TTC549 (cell line): ENCODE results near the gene EYA2.
"Not testable (repeated sequence)": the region's sequence is repeated elsewhere in the genome, so short reads cannot be mapped to it uniquely, and the experiment has no call there.

ENCODE experiments used
- FAIRE-seq: peaks from 2 replicates; lab custom pipeline; 2012; peaks lifted over from hg19 to GRCh38; lab: Jason Lieb, UNC

The EYA2 gene

DNA sequence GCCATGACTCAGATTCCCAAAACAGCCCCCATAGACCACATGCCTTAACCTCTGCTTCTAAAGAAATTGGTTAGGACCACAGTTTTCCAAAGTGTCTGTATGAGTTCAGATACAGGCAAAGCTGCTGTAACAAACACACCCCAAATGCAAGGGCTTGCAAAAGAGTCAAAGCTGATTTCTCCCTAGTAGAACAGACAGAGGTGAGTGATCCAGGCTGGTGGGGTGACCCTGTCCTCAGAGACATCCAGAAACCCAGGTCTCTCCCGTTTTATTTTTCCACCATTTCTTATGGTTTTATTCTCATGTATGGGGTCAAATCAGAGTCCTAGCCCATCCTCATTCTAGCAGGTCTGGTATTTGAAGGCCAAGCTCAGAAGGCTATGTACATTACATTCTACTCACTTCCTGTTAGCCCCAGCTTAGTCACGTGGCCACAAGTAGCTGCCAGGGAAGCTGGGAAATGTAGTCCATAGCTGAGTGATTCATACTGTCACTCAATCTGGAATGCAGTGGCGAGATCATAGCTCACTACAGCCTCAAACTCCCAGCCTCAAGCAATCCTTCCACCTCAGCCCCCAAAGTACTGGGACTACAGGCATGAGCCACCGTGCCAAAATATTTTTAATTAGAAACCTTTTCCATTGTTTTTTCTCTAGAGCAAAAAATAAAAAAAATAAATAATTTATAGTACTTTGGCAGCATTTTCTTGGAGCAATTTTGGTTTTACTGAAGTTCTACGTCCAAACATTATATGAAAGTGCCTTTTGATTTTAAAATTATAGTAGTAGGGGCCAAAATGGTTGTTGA lies 286.6 kb downstream of the EYA2 start:
- no peak for FAIRE-seq

DNA sequence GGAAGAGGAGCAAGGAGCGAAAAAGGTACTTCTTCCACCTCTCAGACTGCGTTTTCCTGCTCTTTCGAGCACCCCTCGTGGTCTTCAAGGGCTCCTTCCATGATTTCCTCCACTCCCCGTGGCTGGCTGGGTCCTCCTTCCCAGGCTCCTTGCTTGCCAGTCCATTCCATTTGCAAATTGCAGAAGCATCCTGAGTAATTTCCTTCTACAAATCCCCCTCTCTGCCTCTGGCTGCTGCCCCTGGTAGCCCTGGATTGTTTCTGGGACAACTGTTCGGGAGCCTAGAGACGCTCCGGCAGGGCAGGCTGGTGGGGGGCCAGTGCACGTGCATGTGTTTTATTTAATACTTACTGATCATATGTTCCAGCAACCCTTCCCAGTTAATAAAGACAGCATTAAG lies 288.7 kb downstream of the EYA2 start:
- no peak for FAIRE-seq

DNA sequence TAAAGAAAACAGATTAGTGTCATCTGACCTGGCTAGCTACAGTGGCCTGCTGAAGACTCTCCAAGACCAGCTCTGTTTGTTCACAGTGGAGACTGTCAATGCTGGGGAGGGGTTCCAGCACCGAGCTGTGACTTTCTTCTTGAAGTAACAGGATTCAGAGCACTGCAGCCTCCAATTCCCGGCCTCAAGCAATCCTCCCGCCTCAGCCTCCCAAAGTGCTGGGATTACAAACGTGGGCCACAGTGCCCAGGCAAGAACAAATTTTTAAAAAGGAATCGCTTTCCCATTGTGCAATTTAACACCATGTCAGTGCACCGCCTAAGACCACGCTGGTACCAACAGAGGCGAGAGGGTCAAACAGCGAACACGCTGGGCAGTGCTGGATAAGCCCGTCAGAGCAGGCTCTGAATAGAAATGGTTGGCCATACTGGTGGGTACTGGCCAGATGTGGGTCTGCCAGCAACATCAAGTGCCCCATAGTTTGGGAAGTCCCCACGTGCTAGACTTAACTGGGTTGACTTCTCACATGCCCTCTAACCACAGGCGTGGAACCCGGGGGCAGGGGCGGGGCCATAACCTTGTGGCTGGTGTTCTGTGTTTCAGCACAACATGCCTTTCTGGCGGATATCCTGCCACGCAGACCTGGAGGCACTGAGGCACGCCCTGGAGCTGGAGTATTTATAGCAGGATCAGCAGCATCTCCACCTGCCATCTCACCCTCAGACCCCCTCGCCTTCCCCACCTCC lies 293.0 kb downstream of the EYA2 start:
- no peak for FAIRE-seq

DNA sequence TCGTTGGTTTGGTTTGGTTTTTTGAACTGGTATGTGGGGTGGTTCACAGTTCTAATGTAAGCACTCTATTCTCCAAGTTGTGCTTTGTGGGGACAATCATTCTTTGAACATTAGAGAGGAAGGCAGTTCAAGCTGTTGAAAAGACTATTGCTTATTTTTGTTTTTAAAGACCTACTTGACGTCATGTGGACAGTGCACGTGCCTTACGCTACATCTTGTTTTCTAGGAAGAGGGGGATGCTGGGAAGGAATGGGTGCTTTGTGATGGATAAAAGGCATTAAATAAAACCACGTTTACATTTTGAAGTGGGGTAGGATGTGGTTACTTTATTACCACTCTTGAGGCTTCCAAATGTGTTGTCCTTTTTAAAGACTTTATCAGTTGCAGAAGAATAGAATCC lies 293.9 kb downstream of the EYA2 start:
- FAIRE-seq, result no peak

DNA sequence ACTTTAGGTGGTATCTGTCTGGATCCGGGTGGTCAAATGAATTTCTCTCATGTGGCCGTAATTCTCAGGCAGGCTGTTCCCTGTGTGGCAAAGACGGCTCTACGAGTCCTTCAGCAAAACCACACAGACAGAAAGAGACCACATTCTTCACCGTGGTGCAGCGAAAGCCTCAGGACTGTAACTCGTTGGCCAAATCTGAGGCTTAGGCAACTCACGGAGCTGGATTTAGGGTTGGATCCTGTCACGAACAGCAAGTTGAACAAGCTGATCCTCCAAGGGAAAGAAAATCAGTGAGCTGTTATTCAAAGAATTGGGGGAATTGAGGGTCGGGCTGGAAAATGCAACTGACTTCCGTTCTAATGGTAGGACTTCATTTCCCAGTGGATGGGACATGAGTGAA lies 294.4 kb downstream of the EYA2 start:
- FAIRE-seq, result no peak

DNA sequence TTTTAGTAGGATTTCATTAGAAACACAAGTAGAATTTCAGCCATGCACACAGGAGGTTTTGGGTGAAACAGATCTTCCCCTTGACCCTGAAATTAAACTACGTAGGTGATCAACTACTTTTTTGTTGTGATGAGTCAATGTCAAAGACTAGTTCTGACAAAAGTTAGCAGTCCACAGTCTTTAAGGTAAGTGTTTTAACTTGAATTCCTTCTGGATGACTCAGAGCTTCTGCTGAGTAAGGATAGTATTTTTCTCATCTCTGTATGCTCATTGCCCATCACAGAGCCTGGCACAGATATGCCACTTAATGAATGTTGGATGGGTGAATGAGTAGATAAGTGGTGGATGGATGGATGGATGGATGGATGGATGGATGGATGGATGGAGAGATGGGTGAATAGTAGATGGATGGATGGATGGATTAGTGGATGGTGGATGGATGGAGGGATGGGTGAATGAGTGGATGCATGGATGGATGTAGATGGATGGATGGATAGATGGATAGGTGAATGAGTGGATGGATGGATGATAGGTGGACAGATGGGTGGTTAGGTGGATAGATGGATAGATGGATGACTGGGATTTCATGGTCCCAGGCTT lies 296.5 kb downstream of the EYA2 start:
- no peak for FAIRE-seq

DNA sequence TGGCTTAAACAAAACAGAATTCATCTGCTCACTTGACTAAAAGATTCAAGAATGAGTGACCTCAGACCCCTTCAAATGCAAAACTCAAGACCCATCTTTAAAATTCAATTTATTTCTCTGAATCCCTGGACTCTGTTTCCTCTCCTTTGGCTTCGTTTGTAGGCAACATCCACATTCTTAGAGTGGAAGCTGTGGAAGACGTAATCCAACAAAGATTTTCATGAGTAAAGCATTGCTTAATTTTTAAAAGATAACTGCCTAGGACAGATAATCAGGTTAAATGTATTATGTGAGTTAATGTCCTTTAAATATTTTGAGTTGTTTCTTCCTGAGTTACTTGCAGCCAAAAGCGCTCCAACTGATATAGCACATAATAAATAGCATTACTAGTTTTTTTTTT lies 297.3 kb downstream of the EYA2 start:
- no peak for FAIRE-seq

DNA sequence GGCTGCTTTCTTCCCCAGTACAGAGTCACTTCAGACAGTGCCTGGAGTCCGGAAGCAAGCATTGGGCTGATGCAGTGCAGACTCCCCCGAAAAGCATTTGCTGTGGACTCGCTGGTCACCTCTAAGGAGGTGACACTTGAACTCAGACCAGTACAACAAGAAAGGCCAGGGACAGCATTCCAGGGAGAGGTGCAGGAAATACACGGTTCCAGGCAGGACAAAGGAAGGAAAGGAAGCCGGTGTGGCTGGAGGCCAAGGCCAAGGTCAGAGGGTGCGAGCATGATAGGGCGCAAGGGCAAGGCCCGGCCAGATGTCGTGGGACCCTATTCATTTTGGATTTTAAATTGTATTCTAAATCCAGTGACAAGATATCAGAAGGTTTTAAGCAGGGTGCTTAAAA lies 300.9 kb downstream of the EYA2 start:
- FAIRE-seq, result no peak

DNA sequence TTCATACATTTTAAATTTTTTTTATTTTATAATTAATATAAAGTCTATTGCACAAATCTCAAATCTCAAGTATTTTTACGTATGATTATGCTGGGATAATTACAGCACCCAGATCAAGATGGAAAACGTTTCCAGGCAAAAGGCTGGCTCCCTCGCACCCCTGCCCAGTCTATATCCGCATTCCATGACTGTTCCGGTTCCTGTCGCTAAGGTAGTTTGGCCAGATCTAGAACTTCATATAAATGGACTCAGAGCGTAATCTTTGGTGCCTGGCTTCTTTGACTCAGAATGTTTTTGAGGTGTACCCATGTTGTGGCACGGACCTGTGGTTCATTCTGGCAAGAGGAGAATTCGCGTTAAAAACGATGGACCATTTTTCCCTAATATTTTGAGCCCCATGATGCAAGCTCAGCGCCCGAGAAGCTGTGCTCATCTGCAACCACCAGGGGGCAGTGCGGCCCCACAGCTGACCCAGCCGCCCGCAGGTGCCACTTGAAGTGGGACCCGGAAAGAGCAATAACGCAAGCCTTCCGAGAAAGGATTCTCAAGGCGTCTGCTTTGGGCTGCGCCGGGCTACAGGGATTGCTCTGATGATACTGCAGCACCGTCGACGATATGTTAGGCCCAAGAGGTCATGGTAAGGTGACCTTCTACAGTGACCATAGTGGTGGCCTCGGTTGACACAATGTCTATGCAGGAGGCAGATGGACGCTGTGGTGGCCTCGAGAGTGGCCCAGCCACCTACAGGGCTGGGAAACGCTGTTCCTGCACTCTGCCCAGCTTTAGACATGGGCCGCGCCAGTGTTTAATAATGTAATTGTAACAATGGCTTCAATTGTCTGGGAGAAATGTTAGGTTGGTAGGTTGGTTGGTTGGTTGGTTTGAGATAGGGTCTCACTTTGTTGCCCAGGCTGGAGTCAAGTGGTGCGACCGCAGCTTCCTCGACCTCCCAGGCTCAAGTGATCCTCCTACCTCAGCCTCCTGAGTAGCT lies 301.7 kb downstream of the EYA2 start:
- FAIRE-seq, result no peak

DNA sequence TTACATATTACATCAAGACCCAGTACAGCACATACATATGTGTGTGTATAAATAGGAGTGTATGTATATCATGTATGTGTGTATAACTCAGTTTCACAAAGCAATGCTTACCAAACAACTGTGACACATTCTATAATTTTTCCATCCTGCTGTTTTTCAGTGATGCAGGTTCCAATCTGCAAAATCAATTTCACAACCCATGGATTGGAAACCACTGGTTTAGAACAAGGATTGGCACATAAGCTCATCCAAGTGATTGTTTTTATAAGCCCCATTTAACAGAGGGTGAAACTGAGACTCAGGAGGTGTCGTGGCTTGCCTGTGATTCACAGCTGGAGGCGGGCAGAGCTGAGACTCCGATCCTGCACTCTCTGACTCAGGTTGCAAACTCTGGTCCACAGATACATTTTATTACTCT lies 303.6 kb downstream of the EYA2 start:
- no peak for FAIRE-seq

DNA sequence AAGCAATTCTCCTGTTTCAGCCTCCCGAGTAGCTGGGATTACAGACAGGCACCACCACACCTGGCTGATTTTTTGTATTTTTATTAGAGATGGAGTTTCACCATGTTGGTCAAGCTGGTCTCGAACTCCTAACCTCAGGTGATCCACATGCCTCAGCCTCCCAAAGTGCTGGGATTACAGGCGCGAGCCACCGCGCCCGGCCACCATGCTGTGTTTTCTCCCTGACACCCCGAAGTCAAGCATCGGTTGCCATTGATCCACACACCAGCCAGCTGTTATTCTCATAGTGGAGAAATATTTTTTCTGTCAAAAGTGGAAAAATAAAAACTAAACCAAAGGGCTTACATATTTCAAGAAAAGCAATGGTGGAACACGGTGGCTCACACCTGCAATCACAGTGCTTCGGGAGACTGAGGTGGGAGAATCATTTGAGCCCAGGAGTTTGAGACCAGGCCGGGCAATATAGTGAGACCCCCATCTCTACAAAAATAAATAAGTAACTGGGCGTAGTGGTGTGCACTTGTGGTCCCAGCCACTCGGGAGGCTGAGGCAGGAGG lies 304.4 kb downstream of the EYA2 start:
- FAIRE-seq, result no peak

DNA sequence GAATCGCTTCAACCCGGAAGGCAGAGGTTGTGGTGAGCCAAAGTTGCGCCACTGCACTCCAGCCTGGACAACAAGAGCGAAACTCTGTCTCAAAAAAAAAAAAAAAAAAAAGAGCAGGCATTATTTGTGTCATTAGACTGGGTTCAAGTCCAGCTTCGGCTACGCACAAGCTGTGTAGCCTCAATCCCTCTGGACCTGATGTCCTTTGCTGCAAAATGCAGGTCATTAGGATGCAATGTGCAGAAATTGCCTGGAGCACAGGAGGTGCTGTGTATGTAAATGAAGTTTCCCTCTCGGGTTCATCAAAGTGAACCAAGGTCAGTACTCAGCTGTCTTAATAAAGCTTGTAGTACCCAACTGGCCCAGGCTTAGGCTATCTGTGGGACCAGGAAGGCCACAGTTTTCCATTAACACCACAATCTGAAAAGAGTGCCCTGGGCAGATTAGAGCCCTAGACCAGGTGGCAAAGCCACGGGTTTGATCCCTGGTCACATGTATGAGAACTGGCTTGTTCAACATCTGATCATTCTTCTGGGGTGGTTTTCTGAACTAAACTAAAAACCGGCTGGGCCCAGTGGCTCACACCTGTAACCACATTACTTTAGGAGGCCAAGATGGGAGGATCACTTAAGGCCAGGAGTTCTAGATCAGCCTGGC lies 306.6 kb downstream of the EYA2 start:
- no peak for FAIRE-seq

DNA sequence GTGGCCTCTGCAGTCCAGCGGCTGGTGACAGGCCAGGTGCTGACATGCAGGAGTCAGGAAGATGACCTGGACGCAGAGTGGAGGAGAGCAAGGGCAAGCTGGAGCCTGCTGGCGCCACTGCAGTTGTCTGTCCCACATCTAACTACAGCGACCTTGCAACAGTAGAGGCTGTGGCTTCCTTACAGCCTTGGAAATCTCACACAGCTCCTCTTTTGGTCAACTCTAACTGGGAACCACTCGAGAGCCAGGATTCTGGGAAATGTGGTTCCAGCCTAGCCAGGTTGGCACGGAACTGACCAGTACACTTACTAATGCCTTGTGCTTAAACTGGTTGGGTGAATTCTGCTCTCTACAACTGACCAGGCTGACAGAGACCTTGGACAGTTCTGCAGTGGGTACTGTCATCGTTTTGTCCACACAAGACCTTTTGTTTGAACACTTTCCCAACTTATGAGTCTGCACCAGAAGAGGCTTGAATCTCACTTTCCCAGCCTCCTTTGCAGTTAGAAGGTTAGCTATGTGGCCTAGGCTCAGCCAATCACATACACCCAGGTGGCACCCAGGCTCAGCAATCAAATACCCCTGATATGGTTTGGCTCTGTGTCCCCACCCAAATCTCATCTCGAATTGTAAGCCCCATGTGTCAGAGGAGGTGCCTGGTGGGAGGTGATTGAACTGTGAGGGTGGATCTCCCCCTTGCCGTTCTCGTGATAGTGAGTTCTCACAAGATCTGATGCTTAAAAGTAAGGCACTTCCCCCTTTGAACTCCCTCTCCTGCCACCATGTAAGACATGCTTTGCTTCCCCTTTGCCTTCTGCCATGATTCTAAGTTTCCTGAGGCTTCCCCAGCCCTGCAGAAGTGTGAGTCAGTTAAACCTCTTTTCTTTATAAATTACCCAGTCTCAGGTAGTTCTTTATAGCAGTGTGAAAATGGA lies 308.4 kb downstream of the EYA2 start:
- FAIRE-seq, result no peak

DNA sequence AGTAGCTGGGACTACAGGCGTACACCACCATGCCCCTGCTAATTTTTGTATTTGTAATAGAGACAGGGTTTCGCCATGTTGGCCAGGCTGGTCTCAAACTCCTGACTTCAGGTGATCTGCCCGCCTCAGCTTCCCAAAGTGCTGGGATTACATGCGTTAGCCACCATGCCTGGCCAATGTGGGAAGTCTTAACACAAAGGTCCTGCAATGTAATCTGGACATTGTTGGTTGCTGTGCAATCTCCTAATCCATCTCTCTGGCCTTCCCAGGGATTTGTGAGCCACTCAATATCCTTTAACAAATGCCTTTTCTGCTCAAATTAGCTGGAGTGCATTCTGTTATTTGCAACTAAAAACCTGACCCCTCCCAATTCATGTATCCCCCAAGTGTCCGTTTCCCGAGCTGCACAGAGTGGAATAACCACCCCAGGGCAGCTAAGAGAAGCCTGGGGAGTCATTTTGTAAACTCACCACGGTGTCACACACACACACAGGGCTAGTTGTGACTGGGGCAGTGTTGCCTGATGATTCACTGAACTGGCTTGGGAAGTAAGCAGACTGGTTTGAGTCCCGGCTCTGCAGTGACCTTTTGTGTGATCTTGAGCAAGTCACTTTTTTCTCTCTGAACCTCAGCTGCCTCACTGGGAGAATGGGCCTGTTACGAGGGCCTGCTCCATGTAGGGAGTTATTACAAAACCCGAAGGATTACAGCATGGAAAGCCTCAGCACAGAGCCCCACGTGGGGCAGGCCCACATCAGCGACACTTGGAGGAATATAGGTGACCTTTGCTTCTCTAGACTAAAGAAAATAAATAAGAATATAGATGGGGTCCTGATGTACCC lies 309.6 kb downstream of the EYA2 start:
- FAIRE-seq, result no peak

DNA sequence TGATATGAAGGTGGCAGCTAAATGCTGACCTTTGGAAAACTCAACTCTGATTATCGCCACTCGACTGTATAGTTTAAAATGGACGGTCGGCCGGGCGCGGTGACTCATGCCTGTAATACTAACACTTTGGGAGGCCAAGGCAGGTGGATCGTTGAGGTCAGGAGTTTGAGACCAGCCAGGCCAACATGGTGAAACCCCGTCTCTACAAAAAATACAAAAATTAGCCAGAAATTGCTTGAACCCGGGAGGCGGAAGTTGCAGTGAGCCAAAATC lies 310.1 kb downstream of the EYA2 start:
- FAIRE-seq, result not testable (repeated sequence)

DNA sequence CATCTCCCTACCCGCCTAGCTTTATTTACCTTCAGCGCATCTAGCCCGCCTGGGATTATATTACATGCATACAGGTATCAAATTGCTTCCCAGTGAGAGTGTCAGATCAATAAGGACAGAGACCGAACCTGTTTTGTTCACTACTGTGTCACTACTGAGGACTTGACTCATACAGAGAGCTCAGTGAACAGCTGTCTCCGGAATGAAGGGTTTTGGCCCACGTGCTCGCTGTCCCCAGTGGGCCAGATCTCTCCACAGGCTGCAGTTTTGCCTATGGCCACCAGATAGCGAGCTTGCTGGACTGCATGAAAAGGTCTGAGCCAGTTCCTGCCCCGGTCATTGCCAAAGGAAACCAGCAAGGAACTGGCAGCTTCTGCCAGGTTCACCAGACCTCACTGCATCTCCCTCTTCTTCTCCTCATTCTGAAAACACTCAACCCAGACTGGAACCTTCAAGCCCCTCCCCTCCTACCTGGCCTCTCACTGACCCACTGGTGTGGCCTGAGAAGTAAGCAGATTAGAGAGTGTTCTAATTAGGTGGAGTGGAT lies 311.0 kb downstream of the EYA2 start:
- no peak for FAIRE-seq

DNA sequence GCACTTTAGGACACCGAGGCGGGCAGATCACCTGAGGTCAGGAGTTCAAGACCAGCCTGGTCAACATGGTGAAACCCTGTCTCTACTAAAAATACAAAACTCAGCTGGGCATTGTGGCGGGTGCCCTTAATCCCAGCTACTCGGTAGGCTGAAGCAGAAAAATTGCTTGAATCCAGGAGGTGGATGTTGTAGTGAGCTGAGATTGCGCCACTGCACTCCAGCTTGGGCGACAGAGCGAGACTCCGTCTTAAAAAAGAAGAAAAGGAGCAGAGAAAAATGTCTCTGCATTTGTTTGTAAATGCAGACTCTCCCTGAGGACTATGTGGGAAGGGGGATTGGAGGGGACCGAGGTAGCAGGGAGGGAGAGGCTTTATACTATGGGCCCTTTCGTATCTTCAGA lies 311.9 kb downstream of the EYA2 start:
- not testable (repeated sequence) for FAIRE-seq

DNA sequence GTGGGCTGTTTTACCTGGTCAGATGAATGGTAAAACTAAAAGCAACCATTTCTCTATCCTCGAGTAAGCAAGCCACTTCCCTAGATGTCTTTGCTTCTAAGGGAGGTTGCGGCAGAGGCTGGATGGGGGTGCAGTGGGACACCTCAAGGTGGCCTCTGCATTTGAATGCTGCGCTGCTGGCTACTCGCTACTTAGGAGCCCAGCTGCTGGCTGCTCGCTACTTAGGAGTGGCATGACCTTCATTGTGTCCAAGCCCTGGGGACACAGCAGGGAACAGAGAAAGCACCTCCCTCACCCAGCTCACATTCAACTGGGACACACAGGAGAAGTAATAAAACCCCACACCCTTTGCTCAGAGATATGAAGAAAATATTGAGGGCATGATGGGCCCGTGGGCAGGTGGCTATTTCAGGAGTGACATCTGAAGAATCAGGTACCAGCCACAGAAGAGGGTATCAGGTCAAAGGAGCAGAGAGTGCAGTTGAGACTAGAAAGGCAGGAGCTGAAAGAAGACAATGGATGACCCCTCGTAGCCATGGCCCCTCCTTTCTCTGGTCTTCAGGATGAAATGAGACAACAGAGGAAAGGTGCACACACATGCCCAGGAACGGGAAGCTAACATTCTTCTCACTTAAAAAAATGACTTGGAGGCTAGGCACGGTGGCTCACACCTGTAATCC lies 312.5 kb downstream of the EYA2 start:
- no peak for FAIRE-seq
